ELR (cell line): Measurements from ENCODE around the gene SYTL5.

ENCODE experiments used
- DNase-seq: peaks from one replicate; pipeline ENCODE4 v3.0.0-alpha.2; 2015; ENCODE audit warnings: low read depth

SYTL5 gene

DNA sequence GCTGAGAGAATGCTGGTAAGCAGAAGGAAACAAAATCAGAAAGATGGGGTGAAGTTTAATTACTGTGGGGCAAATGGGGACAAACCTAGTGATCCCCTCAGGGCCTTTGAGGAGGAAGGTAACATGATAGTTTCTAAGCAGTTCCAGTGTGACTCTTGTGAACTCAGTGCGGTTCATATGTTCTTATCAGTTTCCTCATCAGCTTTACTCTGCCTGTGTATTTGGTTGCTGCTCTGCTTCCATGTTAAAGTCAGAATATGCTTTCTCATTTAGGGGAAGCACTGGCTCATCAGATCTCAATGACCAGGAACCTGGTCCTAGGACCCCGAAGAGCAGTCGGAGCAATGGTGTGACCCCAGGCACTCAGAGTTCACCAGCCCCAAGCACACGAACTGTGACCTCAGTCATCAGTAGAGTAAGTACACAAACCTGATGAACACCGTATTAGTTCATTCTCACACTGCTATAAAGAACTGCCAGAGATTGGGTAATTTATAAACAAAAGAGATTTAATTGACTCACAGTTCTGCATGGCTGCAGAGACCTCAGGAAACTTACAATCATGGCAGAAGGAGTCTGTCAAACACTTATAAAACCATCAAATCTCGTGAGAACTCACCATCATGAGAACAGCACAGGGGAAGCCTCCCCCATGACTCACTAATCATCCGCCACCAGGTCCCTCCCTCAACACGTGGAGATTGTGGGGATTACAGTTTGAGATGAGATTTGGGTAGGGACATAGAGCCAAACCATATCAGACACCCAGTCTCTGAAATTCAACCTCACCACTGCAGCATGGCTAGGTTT lies 83.0 kb downstream of the SYTL5 start:
- no peak for DNase-seq

DNA sequence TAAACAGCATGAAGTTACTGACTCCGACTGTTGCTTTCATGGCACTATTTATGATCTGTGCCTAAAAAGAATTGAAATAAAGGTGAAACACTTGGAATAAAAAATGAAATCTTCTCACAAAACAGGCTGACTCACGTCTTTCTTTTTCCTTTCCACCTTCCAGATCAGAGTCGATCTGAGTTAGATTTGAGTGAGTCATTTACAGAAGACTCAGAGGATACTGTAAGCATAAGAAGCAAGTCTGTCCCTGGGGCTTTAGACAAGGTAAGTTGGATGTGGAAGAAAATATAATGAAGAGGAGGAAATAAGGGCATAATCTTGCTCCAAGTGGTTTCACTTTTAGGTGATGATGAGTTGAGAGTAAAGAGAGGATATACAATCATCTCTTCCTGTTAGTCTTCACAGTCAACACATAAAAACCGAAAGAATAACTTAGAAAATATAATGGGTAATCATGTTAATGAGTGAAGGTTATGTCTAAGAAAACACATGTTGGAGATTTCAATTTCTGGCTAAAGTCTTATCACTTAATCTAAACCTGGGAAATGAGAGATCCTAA lies 89.7 kb downstream of the SYTL5 start:
- DNase-seq, result peak; percentile 71

DNA sequence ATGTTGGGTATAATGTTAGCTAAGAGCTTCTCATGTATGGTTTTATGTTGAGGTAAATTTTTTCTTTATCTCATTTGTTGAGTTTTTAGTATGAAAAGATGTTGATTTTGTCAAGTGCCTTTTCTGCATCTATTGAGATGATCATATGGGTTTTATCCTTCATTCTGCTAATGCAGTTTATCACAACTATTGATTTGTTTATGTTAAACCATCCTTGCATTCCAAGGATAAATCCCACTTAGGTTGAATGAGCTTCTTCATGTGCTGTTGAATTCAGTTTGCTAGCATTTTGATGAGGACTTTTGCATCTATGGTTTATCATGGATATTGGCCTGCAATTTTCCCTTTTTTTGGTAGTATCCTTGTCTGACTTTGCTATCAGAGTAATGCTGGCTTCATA lies 93.3 kb downstream of the SYTL5 start:
- DNase-seq, result no peak

DNA sequence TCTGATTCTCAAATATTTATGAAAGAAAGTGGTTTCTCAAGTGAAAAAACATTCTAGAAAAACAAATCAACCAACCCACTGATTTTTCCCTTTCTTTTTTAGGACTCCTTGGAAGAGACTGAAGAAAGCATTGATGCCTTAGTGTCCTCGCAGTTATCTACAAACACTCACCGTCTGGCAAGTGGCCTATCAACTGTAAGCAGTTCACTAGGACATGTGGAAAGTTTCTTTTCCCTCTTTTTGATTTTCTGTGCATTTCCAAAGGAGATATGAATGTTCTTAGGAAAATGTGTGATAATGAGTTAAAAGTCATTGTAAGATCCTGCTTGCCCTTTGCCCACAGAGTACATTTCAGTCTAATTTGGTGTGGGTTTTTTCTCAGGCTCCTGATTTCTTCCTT lies 95.9 kb downstream of the SYTL5 start:
- no peak for DNase-seq

DNA sequence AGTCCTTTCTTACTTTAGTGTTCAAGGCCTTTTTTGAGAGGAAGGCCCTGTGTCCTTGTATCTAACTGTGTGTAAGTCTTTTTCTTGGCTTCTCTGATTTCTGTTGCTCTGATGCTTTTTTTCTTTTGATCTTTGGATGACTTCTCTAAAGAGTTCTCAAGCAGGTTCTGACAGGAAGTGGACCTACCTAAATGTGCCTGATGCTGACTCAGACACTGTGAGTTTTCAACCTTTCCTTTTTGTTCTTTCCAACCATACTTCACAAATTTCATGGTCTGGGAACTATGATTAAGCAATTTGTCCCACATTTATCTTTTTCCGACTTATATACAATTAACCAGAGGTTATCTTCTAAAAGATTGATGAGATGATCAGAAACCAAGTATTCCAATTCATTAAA lies 96.5 kb downstream of the SYTL5 start:
- DNase-seq, result no peak

DNA sequence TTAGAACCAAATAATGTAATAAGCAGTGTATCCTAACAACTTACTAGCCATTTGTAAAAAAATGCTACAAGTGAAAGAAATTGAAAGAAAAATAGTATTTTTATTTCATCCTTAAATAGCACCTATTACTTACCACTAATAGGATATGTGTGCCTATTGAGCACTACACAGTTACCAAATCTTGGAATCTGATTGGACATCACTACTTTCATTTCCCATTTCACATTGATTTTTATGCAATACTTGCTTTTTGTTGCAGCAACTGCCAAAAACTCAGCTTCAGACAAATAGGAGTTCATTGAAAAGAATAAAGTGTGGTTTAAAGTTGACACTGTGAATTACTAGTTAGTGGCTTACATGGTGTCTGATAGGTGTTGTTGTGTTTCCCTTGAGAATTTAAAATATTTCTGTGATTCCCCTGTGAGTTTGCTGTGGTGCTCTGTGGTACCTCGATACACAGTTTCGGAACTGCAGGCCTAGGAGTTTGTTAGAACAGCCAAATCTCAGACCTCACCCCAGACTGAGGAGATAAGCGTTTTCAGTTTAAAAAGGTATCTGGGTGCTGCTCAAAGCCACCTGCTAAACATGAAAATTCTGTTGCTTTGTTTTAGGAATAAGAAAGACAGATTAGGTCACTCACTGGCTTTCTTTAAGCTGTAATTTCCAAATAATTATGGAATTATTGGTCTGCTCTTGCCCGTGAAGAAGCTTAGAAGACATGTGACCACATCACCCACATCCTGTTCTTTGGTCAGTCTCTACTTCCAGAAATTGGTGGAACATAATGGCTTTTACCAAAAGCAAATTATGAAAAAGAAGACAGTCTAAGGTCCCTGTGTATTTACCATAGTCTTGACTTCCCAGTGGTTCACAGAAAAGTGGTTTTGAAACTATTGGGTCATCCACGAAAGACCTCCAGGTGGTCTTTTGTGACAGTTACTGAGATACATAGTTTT lies 97.8 kb downstream of the SYTL5 start:
- no peak for DNase-seq

DNA sequence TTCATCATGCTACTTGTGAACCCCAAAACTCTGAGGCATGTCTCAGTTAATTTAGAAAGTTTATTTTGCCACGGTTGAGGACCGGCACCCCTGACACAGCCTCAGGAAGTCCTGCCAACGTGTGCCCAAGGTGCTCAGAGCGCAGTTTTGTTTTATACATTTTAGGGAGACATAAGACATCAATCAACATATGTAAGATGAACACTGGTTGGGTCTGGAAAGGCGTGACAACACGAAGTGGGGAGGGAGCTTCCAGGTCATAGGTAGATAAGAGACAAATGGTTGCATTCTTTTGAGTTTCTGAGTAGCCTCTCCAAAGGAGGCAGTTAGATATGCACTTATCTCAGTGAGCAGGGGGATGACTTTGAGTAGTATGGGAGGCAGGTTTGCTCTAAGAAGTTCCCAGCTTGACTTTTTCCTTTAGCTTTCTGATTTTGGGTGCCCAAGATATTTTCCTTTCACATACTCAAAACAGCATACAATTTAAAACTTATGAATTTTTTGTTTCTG lies 98.9 kb downstream of the SYTL5 start:
- DNase-seq, result no peak

DNA sequence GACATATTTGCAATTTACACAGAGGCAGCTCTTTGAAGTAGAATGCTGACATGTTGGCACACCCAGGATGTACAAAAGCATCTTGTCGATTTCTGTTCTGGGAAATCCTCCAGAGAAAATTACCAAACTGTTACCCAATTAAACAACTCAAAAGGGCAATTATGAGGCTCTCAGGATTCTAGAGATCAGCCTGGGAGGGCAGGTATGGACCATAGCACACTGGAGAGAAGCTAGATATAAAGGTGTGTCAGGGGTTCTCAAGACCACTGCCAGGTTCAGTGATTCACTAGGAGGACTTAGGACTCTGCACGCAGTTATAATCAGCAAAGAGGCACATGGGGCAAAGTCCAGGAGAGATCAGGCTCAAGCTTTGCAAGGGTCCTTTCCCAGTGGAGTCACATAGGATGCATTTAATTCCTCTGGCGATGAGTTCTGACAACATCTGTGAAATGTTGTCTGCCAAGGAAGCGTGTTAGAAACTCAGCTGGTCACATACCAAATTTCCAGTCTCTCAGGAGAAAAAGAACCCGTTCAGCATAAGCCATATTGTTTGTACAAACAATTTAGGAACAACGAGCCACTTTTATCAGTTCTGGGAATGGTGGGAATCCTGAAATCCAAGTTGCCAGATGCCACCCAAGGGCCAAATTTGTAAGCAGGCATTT lies 100.8 kb downstream of the SYTL5 start:
- no peak for DNase-seq

DNA sequence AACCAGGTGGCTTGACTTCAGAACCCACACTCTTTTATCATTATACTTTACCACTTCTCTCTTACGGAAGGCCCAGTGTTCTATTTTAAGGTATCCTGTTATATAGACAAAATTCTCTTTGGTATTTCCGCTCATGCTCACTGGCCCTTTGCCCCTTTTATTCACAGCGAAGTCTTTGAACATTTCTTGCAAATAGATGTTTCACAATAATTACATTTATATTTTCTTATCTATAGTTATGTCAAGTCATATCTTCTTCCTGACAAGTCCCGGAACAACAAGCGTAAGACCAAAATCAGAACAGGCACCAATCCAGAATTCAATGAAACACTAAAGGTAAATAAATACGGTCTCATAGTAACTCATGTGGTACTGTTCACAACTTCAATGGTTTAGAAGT lies 102.0 kb downstream of the SYTL5 start:
- DNase-seq, result no peak

DNA sequence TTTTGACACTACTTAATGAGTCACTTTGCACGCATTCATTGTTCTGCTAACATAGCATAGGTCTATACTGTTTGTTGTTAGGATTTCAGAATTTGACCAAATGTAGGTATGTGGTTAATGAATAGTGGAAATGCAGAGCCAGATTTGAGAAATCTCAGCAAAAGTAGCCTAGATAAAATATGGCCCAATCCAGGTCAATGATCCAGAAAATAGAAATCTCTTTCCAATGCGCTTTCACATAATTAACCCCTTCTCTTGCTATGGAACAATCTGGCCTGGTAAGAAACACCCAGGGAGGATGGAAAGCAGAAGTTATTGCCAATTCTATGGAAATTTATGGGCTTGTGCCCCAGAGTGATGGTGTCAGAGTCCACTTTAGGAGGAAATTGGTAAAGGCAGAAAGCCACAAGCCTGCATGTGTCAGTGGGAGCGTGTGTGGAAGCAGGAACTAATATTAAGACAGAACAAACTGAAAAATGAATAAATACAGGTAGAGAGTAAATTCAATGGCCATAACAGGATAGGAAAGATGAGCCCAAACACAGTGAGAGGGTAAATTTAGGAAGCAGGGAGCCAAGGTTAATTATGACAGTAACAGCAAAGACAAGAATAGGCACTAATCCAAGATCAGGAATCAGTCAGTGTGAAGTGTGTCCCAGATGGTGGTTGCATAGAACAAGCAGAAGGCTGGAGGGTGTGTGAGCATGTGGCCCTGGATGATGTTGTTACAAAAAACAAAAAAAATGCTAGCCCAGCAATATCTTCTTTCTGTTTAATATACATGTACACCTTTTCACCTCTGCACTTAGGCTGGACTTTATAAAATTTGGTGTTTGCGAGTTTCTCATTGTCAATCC lies 102.9 kb downstream of the SYTL5 start:
- DNase-seq, result no peak

DNA sequence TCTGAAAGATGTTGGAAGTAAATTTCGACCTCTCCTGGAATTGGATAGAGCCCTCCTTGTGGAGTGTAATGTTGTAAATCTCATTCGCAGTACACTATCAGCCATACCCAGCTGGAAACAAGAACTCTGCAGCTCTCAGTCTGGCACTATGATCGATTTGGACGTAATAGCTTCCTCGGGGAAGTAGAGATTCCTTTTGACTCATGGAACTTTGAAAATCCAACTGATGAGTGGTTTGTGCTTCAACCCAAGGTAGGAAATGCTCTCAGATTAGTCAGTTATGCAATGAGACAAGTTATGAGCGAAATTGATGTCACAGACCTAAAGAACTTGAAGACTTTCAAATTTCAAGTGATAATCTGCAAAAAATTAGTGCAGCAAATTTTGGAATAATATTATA lies 103.9 kb downstream of the SYTL5 start:
- DNase-seq, result peak; percentile 12

DNA sequence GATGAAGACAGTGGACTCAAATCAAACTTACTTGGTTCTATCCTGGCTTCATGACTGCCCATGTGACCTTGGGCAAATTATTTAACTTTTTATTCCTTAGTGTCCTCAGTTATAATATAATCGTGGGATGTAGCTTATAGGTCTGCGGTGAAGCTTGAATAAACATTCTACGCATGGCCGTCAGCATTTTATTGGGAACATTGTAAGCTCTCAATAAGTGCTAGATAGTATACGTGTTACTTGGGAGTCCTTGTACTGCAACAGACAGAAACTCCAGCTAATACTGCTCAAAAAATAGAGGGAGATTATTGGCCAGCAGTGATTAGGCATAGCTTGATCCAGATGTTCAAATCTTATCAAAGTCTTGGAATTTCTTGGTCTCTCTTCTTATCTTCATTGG lies 104.8 kb downstream of the SYTL5 start:
- no peak for DNase-seq

DNA sequence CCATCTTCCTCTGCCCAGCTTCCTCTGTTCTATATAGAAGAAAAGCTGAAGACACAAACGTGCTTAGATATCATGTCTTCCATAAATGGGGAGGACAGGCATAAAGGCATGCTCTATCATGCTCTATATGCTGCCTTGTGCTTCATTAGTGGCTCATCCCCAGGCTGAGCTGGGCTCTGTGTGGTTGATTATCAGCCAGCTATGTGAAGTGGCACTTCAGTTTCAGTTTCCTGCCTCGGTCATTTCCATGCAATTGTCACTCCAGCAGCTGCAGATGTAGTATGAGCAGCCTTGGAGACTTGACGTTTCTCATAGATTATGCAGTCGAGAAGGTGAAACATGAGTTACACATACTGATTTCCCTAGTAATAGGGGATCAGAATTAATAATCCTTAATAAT lies 106.2 kb downstream of the SYTL5 start:
- DNase-seq, result no peak

DNA sequence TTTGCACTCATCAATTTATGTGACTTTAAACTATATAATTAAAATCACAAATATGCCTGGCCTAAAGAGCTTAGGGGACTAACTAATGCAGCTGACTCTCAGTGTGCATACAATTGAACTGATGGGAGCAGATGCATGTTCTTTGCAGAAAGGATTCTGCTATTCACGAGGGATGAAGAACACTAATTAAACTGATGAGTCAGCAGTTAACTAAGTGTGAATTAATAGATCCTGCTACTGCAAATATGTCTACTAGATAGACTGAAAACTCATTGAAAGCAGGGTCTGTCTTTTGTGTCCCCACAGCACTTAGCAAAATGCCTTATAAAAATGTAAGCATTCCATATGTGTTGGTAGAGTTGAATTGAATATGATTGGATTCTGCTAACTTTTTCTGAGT lies 110.4 kb downstream of the SYTL5 start:
- no peak for DNase-seq

DNA sequence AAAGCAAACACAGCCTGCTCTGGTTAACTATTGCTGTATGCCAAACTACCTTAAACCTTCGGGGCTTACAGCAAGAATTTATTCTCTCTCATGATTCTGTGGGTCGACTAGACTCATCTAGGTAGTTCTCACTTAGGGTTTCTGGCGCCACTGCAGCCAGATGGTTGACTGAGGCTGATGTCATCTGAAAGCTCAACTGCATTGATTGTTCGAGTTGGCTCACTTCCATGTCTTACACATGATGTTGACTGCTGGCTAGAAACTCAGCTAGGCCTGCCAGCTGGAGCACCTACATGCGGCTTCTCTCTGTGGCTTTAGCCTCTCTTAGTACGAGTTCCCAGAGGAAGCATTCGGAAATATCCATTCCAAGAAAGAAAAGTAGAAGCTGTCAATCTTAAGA lies 111.1 kb downstream of the SYTL5 start:
- peak; percentile 15 for DNase-seq

DNA sequence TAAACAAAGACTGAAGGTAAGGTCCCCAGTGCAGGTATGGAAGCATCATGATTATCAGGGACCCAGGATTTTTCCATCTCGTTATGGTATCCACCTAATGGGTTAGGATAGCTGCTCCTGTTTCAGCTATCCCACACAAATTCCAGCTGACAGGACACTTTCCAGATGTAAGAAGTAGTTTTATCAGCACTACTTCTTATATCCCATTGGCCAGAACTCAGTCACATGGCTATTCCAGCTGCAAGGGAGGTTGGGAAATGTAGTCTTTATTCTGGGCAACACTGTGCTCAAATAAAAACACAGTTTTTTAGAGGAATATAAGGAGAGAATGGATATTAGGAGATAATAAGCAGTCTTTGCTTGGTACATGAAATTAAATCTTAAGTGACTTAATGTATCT lies 117.6 kb downstream of the SYTL5 start:
- peak; percentile 4 for DNase-seq

DNA sequence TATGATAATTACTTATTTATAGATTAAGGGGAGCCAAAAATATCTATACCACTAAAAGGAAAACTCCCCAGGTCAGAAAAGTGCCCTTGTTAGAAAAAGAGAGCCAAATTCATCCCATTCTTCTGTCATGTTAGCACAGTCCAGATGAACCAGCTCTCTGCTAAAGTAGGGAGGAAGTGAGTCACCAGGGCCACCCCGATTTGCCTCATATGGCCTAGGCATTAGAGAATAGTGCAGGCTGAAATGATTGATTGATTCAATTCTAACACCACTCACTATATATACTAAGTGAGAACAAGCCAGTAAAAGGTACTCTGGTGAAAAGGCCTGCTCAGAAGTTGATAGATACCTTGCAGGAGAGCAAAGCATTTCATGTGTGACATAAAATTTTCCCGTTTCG lies 119.8 kb downstream of the SYTL5 start:
- peak; percentile 6 for DNase-seq

DNA sequence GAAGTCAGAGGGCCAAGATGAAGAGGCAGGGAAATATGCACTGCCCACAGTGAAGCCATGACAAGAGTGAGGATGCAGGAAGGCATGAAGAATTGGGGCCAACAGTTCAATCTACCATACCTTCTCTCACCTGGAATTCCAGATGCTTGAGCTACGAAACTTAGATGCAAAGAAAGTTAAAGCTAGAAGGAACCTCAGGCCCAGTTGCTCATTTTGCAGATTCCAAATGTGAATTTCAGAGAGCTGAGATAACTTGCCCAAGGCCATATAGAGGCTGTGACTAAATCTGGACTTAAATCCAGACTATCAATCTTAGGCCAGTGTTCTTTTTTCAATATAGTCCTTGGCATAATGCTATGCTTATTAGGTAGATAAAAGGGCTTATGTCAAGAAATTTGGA lies 121.6 kb downstream of the SYTL5 start:
- no peak for DNase-seq

DNA sequence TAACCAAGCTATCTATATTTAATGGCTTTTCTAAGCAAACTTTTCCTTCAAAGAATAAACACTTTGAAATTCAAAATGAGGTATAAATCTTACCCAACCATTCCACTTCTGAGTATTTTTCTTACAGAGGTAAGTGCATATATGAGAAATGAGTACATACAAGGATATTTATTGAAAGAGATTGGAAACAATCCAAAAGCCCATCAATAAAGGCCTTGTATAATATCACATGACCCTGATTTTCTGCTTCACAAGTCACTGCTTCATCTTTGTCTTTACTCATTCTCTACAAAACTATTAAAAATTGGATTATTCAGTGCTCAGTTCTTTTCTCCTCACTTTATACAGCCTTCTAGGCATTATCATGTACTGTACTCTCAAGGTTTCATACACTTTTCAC lies 123.0 kb downstream of the SYTL5 start:
- no peak for DNase-seq

DNA sequence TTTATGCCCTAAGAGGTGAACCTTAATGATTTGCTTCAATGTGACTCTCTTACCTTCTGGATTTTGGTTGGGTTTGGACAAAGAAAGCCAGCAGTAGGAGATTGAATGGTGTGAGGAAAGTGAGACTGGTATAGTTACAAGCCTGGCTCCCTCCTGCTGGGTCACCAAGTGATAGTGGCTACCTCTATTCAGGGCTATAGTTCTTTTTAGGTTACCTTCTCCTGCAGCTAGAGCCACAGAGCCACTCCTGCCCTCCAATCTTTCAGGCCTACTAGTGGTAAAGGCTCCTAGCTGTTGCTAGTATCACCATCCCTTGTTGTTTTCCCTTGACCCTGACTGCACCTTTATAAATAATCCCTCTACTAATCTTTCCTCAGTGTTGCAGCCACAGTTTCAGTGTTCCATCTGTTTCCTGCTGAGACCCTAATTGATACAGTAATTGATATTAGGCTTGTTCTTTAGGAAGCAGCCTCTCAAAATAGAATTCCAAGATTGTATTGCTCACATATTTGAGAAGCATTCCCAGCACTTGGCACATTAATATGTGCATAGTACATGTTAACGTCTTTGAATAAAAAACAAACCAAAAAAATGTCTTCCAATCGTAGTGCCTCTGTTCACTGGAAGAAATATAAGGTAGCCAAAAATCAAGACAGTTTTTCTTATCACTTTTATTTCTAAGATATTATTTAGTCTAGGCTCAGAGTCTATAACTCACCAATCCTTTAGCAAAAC lies 132.0 kb downstream of the SYTL5 start:
- DNase-seq, result no peak

DNA sequence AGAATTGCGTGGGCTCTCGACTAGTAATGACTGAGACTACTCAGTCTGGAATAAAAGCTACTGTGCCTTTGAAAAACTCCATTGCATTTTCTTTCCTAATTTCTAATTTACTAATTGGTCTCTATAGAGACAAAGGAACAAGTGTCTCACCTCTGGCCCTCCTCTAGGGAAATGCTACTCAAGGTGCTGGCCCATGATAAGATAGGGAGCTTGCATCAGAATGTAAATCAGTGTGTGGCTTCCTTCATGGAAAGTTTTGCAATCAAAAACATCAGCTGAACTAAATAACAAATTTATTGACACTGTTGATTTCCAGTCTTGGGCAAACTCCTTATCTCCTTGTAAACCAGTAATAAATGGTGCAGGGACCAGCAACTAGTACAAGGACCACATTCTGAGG lies 132.5 kb downstream of the SYTL5 start:
- no peak for DNase-seq
